Muscle of back (tissue), 11 donors: ENCODE data around the gene SH3BGRL3. TPM values are rescaled to one million over a fixed set of nuclear protein-coding genes. Genes with fewer than 3 reads are reported as not detected.
"Not testable (repeated sequence)": the region's sequence is repeated elsewhere in the genome, so short reads cannot be mapped to it uniquely, and the experiment has no call there.

Experiments used
- DNase-seq, 3 donors: peaks; one replicate each; pipeline versions ENCODE4 v3.0.0 to v3.0.0-alpha.2; 2013
- polyA plus RNA-seq, 10 donors: library from polyadenylated mRNA; unstranded; fragments of 120-200 nt; gene quantifications; one replicate each; pipeline ENCODE4 v1.2.1, GENCODE V29; 2013; ENCODE audit not compliant: insufficient read length in 10 of 10

SH3BGRL3 gene
- polyA plus RNA-seq, 10 donors: 46.1 to 79.3 (median 64.6) TPM

- DNase-seq: peak in 1 of 3 donors; percentile 53
Measured at GRCh38 chr1:26289158-26290059, 9.5 kb downstream of the SH3BGRL3 start.

GRCh38 chr1:26290122-26290881, 10.4 kb downstream of the SH3BGRL3 start:
- no peak for DNase-seq

- DNase-seq: peak in 1 of 3 donors; percentile 50
Measured at GRCh38 chr1:26290882-26291261, 11.0 kb downstream of the SH3BGRL3 start.

GRCh38 chr1:26291433-26291832, 11.5 kb downstream of the SH3BGRL3 start:
- no peak for DNase-seq

- DNase-seq: no peak
Measured at GRCh38 chr1:26291939-26292338, 12.1 kb downstream of the SH3BGRL3 start.

- DNase-seq: not testable (repeated sequence)
Measured at GRCh38 chr1:26292735-26293134, 12.8 kb downstream of the SH3BGRL3 start.

GRCh38 chr1:26293911-26294463, 14.1 kb downstream of the SH3BGRL3 start:
- DNase-seq: no peak

- DNase-seq: no peak
Measured at GRCh38 chr1:26295194-26296138, 15.6 kb downstream of the SH3BGRL3 start.

- DNase-seq: no peak
Measured at GRCh38 chr1:26296340-26297056, 16.6 kb downstream of the SH3BGRL3 start.

GRCh38 chr1:26297057-26297790, 17.3 kb downstream of the SH3BGRL3 start:
- no peak for DNase-seq

GRCh38 chr1:26297791-26298124, 17.9 kb downstream of the SH3BGRL3 start:
- no peak for DNase-seq

GRCh38 chr1:26300578-26301275, 20.8 kb downstream of the SH3BGRL3 start:
- DNase-seq: no peak

- no peak for DNase-seq
Measured at GRCh38 chr1:26302733-26303405, 23.0 kb downstream of the SH3BGRL3 start.

- no peak for DNase-seq
Measured at GRCh38 chr1:26305667-26306289, 25.9 kb downstream of the SH3BGRL3 start.

- peak; percentile 84 to 93 (median 88) for DNase-seq
Measured at GRCh38 chr1:26306290-26307229, 26.7 kb downstream of the SH3BGRL3 start, which contains the start of gene UBXN11. UBXN11 (minus strand) TSS chr1:26306636; CDS start chr1:26302883, 3,753 bp downstream.

- DNase-seq: no peak
Measured at GRCh38 chr1:26307363-26307781, 27.5 kb downstream of the SH3BGRL3 start.
